ENCODE results near the gene HDAC1.

The HDAC1 gene

GRCh38 chr1:32364836-32365235, 73.0 kb downstream of the HDAC1 start:
- H3K4me3 ChIP-seq (ENCODE audit: low read depth, low read length): no peak overlapping the region
- H3K18ac ChIP-seq (ENCODE audit: low read length): no peak overlapping the region
- no peak overlapping the region for H3K9ac ChIP-seq (ENCODE audit: low read length)
- H2AFZ ChIP-seq (ENCODE audit: insufficient read depth, low read length, poor library complexity): no peak overlapping the region
- no peak overlapping the region for H3K14ac ChIP-seq (ENCODE audit: low read length)
- no peak overlapping the region for H3K4ac ChIP-seq (ENCODE audit: low read depth, low read length)
- H2BK12ac ChIP-seq (ENCODE audit: low read length): no peak overlapping the region
- peaks cover 4% of the 10 kb centered on the region for H3K79me1 ChIP-seq (ENCODE audit: low read length)
- H4K12ac ChIP-seq (ENCODE audit: low read depth, low read length): no peak overlapping the region
- peaks cover 46 to 56% of the 10 kb centered on the region in 2 experiments for H3K36me3 ChIP-seq (ENCODE audit: control insufficient read depth in 1 of 2, insufficient read depth in 2 of 2, low read length in 2 of 2)
- H3K79me2 ChIP-seq (ENCODE audit: control insufficient read depth, insufficient read depth, low read length, poor library complexity): peaks cover 4% of the 10 kb centered on the region
- no peak for DNase-seq
- no peak overlapping the region for H3K23ac ChIP-seq (ENCODE audit: low read length)
- WGBS (ENCODE audit: extremely low coverage, insufficient coverage, insufficient read length): no CpG with 5 or more reads among the region's 5 CpGs
- no peak overlapping the region for H2AK5ac ChIP-seq (ENCODE audit: low read length)
- H2BK5ac ChIP-seq (ENCODE audit: low read depth, low read length, poor library complexity): no peak overlapping the region
- no peaks in the 10 kb centered on the region for H3K27me3 ChIP-seq (ENCODE audit: insufficient read depth, low read length)
- H3K27ac ChIP-seq (ENCODE audit: low read depth, low read length): no peak overlapping the region
- no peak overlapping the region for H4K91ac ChIP-seq (ENCODE audit: low read depth, low read length)
- H3K4me1 ChIP-seq (ENCODE audit: control insufficient read depth in 1 of 2, insufficient read depth in 2 of 2, low read length in 2 of 2): peaks cover 5 to 14% of the 10 kb centered on the region in 2 experiments
- no peak overlapping the region for H4K8ac ChIP-seq (ENCODE audit: low read depth, low read length)
- no peak overlapping the region for H2BK120ac ChIP-seq (ENCODE audit: insufficient read depth, low read length, poor library complexity)
- peaks cover 4% of the 10 kb centered on the region for H3K9me3 ChIP-seq (ENCODE audit: insufficient read depth, low read depth, low read length)
- no peak overlapping the region for H3K4me2 ChIP-seq (ENCODE audit: low read length)

- Histone ChIP-seq H4K12ac (ENCODE audit: low read depth, low read length) (no peak overlapping the region), H3K36me3 (ENCODE audit: control insufficient read depth in 1 of 2, insufficient read depth in 2 of 2, low read length in 2 of 2) (peaks cover 48 to 56% of the 10 kb centered on the region in 2 experiments), H3K9me3 (ENCODE audit: insufficient read depth, low read depth, low read length) (peaks cover 4% of the 10 kb centered on the region), H3K4me1 (ENCODE audit: control insufficient read depth in 1 of 2, insufficient read depth in 2 of 2, low read length in 2 of 2) (peaks cover 5 to 14% of the 10 kb centered on the region in 2 experiments), H2BK5ac (ENCODE audit: low read depth, low read length, poor library complexity) (no peak overlapping the region), H4K91ac (ENCODE audit: low read depth, low read length) (no peak overlapping the region), H3K14ac (ENCODE audit: low read length) (no peak overlapping the region), H3K9ac (ENCODE audit: low read length) (no peak overlapping the region), H3K18ac (ENCODE audit: low read length) (no peak overlapping the region), H2AFZ (ENCODE audit: insufficient read depth, low read length, poor library complexity) (no peak overlapping the region), H3K4me3 (ENCODE audit: low read depth, low read length) (no peak overlapping the region), H2BK120ac (ENCODE audit: insufficient read depth, low read length, poor library complexity) (no peak overlapping the region), H2BK12ac (ENCODE audit: low read length) (no peak overlapping the region), H3K27ac (ENCODE audit: low read depth, low read length) (no peak overlapping the region), H3K23ac (ENCODE audit: low read length) (no peak overlapping the region), H2AK5ac (ENCODE audit: low read length) (no peak overlapping the region), H3K27me3 (ENCODE audit: insufficient read depth, low read length) (no peaks in the 10 kb centered on the region), H3K79me1 (ENCODE audit: low read length) (peaks cover 4% of the 10 kb centered on the region), H3K79me2 (ENCODE audit: control insufficient read depth, insufficient read depth, low read length, poor library complexity) (peaks cover 4% of the 10 kb centered on the region), H3K4me2 (ENCODE audit: low read length) (no peak overlapping the region), H3K4ac (ENCODE audit: low read depth, low read length) (no peak overlapping the region), H4K8ac (ENCODE audit: low read depth, low read length) (no peak overlapping the region)
- no peak for DNase-seq
- no CpG with 5 or more reads among the region's 6 CpGs for WGBS (ENCODE audit: extremely low coverage, insufficient coverage, insufficient read length)
Observed at GRCh38 chr1:32365445-32365844, 73.6 kb downstream of the HDAC1 start.

GRCh38 chr1:32367912-32368635, 76.2 kb downstream of the HDAC1 start:
- H2BK120ac ChIP-seq (ENCODE audit: insufficient read depth, low read length, poor library complexity): no peak overlapping the region
- no peak overlapping the region for H3K23ac ChIP-seq (ENCODE audit: low read length)
- no peaks in the 10 kb centered on the region for H3K79me1 ChIP-seq (ENCODE audit: low read length)
- no peak overlapping the region for H3K4ac ChIP-seq (ENCODE audit: low read depth, low read length)
- no peak overlapping the region for H4K12ac ChIP-seq (ENCODE audit: low read depth, low read length)
- no peak overlapping the region for H3K4me3 ChIP-seq (ENCODE audit: low read depth, low read length)
- no peaks in the 10 kb centered on the region for H3K27me3 ChIP-seq (ENCODE audit: insufficient read depth, low read length)
- H3K14ac ChIP-seq (ENCODE audit: low read length): no peak overlapping the region
- H3K4me2 ChIP-seq (ENCODE audit: low read length): no peak overlapping the region
- H4K8ac ChIP-seq (ENCODE audit: low read depth, low read length): no peak overlapping the region
- peaks cover 48 to 70% of the 10 kb centered on the region in 2 experiments for H3K36me3 ChIP-seq (ENCODE audit: control insufficient read depth in 1 of 2, insufficient read depth in 2 of 2, low read length in 2 of 2)
- no peak for DNase-seq
- H3K18ac ChIP-seq (ENCODE audit: low read length): no peak overlapping the region
- H3K9me3 ChIP-seq (ENCODE audit: insufficient read depth, low read depth, low read length): peaks cover 1% of the 10 kb centered on the region
- H3K79me2 ChIP-seq (ENCODE audit: control insufficient read depth, insufficient read depth, low read length, poor library complexity): no peaks in the 10 kb centered on the region
- H3K27ac ChIP-seq (ENCODE audit: low read depth, low read length): no peak overlapping the region
- no peaks in the 10 kb centered on the region for H3K4me1 ChIP-seq (ENCODE audit: control insufficient read depth in 1 of 2, insufficient read depth in 2 of 2, low read length in 2 of 2)
- no peak overlapping the region for H4K91ac ChIP-seq (ENCODE audit: low read depth, low read length)
- H3K9ac ChIP-seq (ENCODE audit: low read length): no peak overlapping the region
- no peak overlapping the region for H2BK5ac ChIP-seq (ENCODE audit: low read depth, low read length, poor library complexity)
- H2BK12ac ChIP-seq (ENCODE audit: low read length): no peak overlapping the region
- no CpG with 5 or more reads among the region's 7 CpGs for WGBS (ENCODE audit: extremely low coverage, insufficient coverage, insufficient read length)
- H2AK5ac ChIP-seq (ENCODE audit: low read length): no peak overlapping the region
- no peak overlapping the region for H2AFZ ChIP-seq (ENCODE audit: insufficient read depth, low read length, poor library complexity)

GRCh38 chr1:32372149-32372756, 80.4 kb downstream of the HDAC1 start:
- Histone ChIP-seq H4K8ac (ENCODE audit: low read depth, low read length) (no peak overlapping the region), H3K9ac (ENCODE audit: low read length) (no peak overlapping the region), H3K4me1 (ENCODE audit: control insufficient read depth in 1 of 2, insufficient read depth in 2 of 2, low read length in 2 of 2) (no peaks in the 10 kb centered on the region), H2BK5ac (ENCODE audit: low read depth, low read length, poor library complexity) (no peak overlapping the region), H4K12ac (ENCODE audit: low read depth, low read length) (no peak overlapping the region), H3K4ac (ENCODE audit: low read depth, low read length) (no peak overlapping the region), H3K27me3 (ENCODE audit: insufficient read depth, low read length) (no peaks in the 10 kb centered on the region), H3K36me3 (ENCODE audit: control insufficient read depth in 1 of 2, insufficient read depth in 2 of 2, low read length in 2 of 2) (peaks cover 46 to 72% of the 10 kb centered on the region in 2 experiments), H3K14ac (ENCODE audit: low read length) (no peak overlapping the region), H3K23ac (ENCODE audit: low read length) (no peak overlapping the region), H2AK5ac (ENCODE audit: low read length) (no peak overlapping the region), H3K4me3 (ENCODE audit: low read depth, low read length) (no peak overlapping the region), H2BK12ac (ENCODE audit: low read length) (no peak overlapping the region), H2BK120ac (ENCODE audit: insufficient read depth, low read length, poor library complexity) (no peak overlapping the region), H3K27ac (ENCODE audit: low read depth, low read length) (no peak overlapping the region), H3K4me2 (ENCODE audit: low read length) (no peak overlapping the region), H3K79me2 (ENCODE audit: control insufficient read depth, insufficient read depth, low read length, poor library complexity) (no peaks in the 10 kb centered on the region), H3K9me3 (ENCODE audit: insufficient read depth, low read depth, low read length) (no peaks in the 10 kb centered on the region), H2AFZ (ENCODE audit: insufficient read depth, low read length, poor library complexity) (no peak overlapping the region), H4K91ac (ENCODE audit: low read depth, low read length) (no peak overlapping the region), H3K18ac (ENCODE audit: low read length) (no peak overlapping the region), H3K79me1 (ENCODE audit: low read length) (no peaks in the 10 kb centered on the region)
- no CpG with 5 or more reads among the region's 5 CpGs for WGBS (ENCODE audit: extremely low coverage, insufficient coverage, insufficient read length)
- DNase-seq: no peak
